ENCODE data around the gene BBS7.

The BBS7 gene

GRCh38 chr4:121869841-121870822 is at the start of gene BBS7:
BBS7 (minus strand) TSS chr4:121870474; CDS start chr4:121870313, 161 bp downstream.
- DNase-seq = peak; percentile 98

- no peak for DNase-seq
These were observed 43.4 kb upstream of the BBS7 start for GRCh38 chr4:121913667-121914066.

- no peak for DNase-seq
These were observed 38.1 kb upstream of the BBS7 start for GRCh38 chr4:121908346-121908745.

GRCh38 chr4:121900132-121900983 is 30.1 kb upstream of the BBS7 start:
- peak; percentile 82 for DNase-seq

GRCh38 chr4:121898150-121898549 is 27.9 kb upstream of the BBS7 start:
- peak; percentile 27 for DNase-seq

GRCh38 chr4:121888134-121888533 is 17.9 kb upstream of the BBS7 start:
- DNase-seq = no peak

- peak; percentile 10 for DNase-seq
These were observed 14.8 kb upstream of the BBS7 start for GRCh38 chr4:121885115-121885514.

- DNase-seq = no peak
These were observed 10.9 kb upstream of the BBS7 start for GRCh38 chr4:121881158-121881557.

- no peak for DNase-seq
These were observed 8.9 kb upstream of the BBS7 start for GRCh38 chr4:121879135-121879534.

- no peak for DNase-seq
These were observed 6.9 kb upstream of the BBS7 start for GRCh38 chr4:121877041-121877773.

- no peak for DNase-seq
These were observed 5.8 kb upstream of the BBS7 start for GRCh38 chr4:121876070-121876469.

GRCh38 chr4:121875652-121876051 is 5.4 kb upstream of the BBS7 start:
- no peak for DNase-seq

GRCh38 chr4:121873604-121874003 is 3.3 kb upstream of the BBS7 start:
- no peak for DNase-seq

GRCh38 chr4:121863799-121864198 is 6.5 kb downstream of the BBS7 start:
- DNase-seq = no peak

GRCh38 chr4:121861426-121861825 is 8.8 kb downstream of the BBS7 start:
- peak; percentile 5 for DNase-seq

- no peak for DNase-seq
These were observed 10.2 kb downstream of the BBS7 start for GRCh38 chr4:121860121-121860520.

GRCh38 chr4:121851354-121851753 is 18.9 kb downstream of the BBS7 start:
- DNase-seq = no peak

- no peak for DNase-seq
These were observed 23.6 kb downstream of the BBS7 start for GRCh38 chr4:121846662-121847061.

- DNase-seq = no peak
These were observed 27.4 kb downstream of the BBS7 start for GRCh38 chr4:121842862-121843261.

- no peak for DNase-seq
These were observed 32.1 kb downstream of the BBS7 start for GRCh38 chr4:121838136-121838535.

- DNase-seq = no peak
These were observed 40.8 kb downstream of the BBS7 start for GRCh38 chr4:121829511-121829910.

- no peak for DNase-seq
These were observed 42.4 kb downstream of the BBS7 start for GRCh38 chr4:121827853-121828252.

GRCh38 chr4:121824950-121825349 is 45.3 kb downstream of the BBS7 start:
- no peak for DNase-seq
